ENCODE data around the gene ZNF236.

- TF ChIP-seq CTCF (IDR thresholded peaks at IDR 0.05) (no peak), POLR2A (IDR thresholded peaks at IDR 0.05) (no peak), POLR2AphosphoS5 (IDR thresholded peaks at IDR 0.05) (no peak)
Measured at GRCh38 chr18:76931171-76931570, 108.8 kb downstream of the ZNF236 start.

Measured in stomach (tissue), 4 donors.